Endometrium (tissue), 2 donors: Measurements from ENCODE around the gene FTCDNL1.

Experiments
- FAIRE-seq: peaks from 2 replicates; lab custom pipeline; 2012; peaks lifted over from hg19 to GRCh38; lab: Jason Lieb, UNC
- donor health status: control.
- donor health status: control.

The FTCDNL1 gene

DNA sequence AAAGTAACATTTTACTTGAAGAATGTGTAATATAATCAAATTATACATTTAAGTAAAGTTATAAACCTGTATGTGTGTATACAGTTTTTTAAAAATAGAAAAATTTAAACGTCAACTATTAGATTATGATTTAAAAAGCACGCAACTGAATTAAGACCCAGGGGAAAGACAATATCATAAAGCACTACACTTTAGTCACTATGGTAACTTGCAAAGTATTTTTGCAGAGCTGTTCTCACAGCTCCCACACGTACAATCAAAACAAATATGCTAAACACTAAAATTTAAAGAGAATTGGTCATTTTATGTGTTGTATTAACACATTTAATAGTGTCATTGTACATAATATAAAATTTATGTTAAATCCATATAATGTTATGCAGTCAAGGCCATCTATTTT is 59.7 kb downstream of the FTCDNL1 start:
- FAIRE-seq = no peak

DNA sequence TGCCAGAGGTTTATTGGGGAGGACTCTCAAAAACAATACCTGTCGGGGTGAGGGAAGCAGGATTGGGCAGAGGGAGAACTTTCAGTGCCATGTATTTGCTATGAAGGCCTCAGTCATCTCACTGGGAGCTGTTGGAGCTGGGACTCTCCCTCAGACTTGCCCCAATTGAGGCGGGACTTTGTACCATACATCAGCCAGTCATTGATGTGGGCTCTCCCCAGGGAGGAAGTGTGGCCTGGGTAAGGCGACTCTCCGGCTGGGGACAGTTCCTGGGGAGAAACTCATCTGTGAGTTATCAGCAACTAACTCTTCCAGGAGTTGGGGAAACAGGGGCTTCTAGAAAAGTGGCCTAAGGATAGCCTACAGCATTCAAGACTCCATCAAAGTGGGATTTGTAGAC is 66.5 kb downstream of the FTCDNL1 start:
- FAIRE-seq = no peak

DNA sequence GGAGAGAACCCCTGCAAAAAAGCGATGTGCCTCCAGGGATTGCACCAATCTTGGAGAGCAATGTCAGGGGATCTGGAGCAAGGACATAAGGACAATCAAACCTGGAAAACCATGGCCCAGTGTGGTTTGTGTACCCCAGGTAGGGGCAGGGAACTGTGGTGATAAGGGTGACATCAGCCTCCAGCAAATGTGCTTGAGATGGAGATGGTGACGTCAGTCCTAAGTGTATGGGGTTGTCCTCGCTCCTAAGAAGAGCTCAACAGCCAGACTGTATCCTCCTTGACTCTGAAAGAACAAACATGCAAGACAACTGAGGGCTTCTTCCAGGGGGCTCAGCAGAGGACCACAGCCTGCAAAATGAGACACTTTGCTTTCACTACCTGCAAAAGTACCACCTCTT is 71.4 kb downstream of the FTCDNL1 start:
- no peak for FAIRE-seq

DNA sequence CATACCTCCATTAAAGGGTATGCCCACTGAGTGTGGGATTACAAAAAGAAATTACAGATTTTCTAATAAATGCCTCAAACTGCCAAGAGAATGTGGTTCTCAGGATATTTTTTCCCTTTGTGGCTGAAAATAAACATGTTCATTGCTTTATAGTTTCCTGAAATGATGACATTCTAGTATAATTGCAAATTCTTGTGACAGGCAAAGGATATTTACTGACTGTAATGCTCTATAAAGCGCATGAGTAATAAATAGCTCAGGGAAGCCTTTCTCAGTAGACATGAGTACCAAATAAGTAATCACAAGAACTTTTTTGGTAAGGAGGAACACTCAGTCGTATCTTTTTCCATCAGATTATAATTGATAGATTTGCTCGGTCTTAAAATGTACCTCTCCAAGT is 72.3 kb downstream of the FTCDNL1 start:
- no peak for FAIRE-seq

DNA sequence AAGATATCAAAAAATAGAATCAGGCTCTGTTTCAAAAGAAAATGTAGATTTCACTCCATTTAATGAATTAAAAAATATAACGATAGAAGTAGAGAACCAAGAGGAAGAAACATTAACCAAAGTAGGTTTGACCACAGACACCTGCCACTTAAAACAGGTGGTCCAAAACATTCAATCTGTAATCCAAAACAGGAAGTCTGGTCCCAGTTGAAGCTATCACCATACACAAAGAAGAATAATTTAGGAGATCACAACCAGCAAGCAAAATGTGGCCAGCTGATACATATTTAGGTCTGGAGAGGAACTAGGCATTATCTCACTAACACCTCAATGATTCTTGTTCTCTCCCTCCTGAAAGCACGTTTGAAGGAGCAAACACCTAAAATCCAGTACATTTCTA is 73.1 kb downstream of the FTCDNL1 start:
- FAIRE-seq = no peak

DNA sequence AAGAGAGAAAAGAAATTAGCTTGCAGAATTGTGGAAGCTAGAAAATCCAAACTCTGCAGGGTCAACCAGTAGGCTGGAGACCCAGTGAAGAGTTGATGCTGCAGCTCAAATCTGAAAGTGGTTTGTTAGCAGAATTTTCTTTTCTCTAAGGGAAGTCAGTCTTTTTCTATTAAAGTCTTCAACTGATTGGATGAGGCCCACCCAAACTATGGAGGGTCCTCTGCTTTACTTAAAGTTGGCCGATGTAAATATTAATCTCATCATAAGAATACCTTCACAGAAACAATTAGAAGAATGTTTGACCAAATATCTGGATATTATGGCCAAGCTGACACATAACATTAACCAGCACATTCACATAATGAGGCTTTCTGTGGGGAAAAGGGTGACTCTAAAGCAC is 73.7 kb downstream of the FTCDNL1 start:
- no peak for FAIRE-seq

DNA sequence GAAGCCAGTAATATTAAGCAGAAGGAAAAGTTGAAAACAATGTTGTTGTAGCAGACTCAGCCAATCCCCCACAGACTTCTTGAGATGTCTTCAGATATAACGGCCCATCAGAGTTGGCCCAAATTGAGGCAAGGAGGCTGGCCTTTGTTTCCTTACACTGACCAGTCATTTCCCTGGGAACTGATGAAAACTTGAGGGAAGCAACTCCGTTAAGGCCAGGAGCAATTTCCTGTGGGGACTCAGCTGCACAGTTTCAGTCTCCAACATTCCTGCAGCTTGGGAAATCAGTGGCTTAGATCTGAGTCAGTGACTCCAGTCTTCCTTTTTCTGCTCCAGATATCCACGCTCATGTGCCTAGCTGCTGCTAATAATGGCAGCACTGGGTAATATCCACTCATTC is 75.7 kb downstream of the FTCDNL1 start:
- FAIRE-seq = no peak

DNA sequence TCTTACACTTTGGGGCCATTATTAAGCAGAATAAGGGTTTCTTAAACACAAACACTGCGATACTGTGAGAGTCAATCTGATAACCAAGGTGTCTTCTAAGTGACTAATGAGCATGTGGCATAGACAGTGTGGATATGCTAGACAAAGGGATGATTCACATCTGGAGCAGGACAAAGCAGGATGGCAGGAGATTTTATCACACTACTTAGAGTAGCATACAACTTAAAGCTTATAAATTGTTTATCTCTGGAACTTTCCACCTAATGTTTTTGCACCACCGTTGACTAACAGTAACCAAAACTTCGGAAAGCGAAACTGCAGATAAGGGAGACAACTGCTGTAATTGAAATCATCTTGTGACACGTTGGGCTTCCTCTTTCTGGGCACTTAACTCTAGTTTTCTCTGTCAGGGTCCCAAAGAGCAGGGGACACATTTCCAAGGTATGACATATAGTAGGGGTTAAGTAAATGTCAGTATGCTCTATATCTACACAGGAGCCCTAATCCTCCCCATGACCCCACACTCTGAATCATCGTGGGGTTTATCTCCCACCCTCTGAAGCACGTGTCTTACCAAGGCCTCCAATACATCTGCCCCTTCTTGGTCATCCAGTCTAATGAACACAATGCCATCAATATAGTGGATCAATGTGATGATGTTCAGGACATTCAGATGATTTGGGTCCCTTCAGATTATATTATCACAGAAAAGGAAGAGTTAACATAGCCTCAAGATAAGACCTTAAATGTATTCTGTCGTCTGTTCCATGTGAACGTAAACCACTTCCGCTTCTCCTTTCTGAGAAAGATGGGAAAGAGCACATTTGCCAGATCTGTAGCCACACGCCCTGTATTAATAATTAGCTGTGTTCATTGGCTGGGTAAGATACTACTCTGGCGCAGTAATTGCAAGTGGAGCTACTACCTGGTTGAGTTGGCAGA is 78.7 kb downstream of the FTCDNL1 start:
- no peak for FAIRE-seq

DNA sequence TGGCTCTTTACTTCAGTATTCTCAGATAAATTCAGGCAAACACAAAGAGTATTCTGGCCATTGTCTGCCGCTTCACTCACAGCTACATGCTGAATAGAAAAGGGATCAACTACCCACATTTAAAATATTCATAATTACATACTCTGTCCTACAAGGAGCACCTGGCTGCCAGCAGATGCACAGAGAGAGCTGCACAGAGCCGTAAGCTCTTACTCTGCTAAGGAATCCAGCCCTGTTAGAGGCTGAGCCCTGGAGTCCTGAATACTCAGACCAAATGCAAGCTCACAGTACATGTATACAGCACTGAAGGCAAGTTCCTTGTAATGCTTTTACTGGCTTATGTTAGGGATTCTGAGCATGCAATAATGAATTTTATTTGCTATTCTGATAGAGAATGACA is 80.3 kb downstream of the FTCDNL1 start:
- no peak for FAIRE-seq

DNA sequence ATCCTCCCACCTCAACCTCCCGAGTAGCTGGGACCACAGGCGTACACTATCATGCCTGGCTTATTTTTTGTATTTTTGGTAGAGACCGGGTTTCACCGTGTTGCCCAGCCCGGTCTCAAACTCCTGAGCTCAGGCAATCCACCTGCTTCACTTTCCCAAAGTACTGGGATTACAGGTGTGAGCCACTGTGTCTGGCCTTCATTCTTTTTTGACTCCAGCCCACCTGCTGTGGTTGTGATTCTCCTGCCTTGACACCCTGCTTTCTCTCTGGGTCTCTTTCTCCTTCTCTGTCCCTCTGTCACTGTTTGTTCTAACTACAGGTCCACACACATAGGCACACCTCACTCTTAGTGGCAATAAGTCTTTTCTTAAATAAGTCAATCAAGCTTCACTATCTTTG is 85.3 kb downstream of the FTCDNL1 start:
- no peak for FAIRE-seq

DNA sequence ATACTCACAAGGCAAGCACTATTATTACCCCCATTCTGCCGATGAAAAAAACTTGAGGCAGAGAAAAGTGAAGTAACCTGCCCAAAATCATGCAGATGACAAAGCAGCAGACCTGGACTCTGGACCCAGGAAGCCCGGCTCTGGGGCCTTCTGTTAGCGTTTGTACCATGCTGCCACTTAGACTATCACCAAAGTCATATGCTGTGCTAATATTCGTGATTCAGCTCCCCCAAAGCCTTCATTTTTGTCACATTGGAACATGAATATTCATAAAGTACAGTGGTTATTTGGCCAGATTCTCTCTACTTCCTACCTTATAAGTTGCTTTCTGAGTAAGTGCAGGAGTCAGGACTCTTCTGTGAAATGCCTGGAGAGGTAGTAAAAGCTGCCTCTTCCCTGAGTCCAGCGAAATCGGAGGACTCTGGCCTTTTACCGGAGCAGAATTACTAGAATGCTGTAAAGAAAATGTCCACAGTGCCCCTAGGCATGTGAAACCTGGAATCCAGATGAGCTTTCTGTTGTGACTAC is 86.7 kb downstream of the FTCDNL1 start:
- no peak for FAIRE-seq

DNA sequence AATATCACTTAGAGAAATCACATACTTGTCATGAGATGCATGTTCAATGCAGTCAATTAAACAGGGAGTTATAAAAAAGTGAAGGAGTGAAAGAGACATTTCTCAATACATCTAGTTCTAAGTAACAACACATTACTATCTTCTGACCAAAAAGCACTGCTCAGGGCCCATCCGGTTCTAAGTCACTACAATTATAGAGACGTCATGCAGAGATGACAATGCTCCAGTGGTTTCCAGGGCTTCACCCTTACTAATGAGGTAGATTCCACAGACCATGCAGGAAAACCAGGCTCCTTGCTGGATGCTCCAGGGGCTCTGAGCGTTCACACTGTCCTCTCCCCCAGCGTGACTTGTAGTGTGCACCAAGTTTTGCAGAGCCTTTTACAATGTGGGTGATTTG is 88.0 kb downstream of the FTCDNL1 start:
- FAIRE-seq = no peak

DNA sequence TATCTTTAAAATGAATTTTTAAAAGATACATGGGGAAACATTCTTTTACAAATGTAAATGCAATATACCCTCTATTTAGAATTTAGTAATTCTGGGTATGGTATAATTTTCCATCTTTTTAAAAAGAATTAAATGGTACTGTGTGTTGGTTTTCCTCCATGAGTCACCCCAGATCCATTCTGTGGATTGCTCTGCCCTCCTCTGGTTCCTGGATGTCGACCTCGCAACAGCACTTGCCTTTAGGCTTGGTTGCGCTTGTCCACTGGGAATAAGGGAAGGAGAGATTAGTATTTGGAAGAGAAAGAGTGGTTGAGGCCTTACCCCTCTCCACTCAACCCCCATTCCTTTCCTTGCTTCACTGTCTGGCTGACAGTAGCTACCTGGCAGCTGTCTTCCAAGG is 90.4 kb downstream of the FTCDNL1 start:
- FAIRE-seq = no peak

DNA sequence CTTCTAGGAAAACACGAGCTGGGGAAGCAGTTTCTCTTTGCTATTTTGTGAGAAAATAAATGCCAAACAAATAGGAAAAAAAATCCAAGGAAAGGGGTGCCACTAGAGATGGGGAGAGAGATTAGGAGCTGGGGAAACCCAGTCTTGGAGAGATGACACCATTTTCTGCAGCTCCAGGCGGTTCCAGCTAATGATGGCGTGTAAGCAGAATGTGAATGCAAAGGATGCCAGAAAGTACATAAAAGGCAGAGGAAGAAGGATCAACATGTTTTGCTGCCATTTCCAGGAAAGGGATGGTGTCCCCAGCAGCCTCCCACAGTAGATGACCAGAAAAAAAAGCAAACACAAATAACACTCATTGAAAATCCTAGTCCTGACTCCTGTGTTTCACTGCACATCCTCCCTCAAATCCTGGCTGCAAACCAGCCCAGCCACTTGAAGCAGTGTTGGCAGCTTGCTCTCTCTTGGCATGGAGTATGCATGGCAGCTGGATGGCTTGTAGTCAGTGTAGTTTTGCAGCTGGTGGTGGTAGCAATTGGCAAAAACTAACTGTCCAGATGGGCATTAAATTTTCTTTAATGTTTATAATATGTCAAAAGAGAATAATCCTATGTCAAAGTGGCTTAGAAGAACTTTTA is 93.6 kb downstream of the FTCDNL1 start:
- no peak for FAIRE-seq

DNA sequence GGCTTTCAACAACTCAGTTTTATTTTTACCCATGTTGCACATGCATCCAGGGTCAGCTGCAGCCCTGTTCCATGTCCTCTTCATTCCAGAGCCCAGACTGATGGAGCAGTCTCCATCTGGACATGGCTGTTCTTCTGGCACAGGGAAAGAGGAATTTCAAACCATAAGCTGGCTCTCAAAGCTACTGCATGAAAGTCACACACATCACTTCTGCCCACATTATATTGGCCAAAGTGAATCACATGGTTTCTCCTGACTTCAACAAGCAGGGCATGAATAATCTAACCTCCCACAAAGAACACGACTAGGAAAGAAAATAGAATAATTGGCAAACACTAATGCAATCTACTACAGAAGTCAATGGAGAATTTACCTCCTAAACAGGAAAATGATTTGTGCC is 94.2 kb downstream of the FTCDNL1 start:
- FAIRE-seq = no peak

DNA sequence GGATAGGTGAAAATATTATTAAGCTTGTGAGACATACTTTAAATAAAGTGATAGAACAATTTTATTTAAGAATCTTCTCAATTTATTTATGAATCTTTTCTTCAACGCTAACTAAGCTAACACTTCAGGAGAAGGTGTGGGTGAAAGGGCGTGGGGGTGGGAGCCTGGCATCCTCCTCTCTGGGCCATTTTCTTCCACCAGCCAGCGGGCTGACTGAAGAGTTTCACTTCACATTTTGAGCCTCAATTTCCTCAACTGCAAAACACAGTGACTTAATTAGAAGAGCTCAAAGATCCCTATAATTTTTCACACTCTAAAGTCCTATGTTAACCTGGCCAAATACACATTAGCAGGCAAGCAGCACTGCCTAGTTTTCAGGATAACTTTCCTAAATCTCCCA is 94.8 kb downstream of the FTCDNL1 start:
- FAIRE-seq = no peak

DNA sequence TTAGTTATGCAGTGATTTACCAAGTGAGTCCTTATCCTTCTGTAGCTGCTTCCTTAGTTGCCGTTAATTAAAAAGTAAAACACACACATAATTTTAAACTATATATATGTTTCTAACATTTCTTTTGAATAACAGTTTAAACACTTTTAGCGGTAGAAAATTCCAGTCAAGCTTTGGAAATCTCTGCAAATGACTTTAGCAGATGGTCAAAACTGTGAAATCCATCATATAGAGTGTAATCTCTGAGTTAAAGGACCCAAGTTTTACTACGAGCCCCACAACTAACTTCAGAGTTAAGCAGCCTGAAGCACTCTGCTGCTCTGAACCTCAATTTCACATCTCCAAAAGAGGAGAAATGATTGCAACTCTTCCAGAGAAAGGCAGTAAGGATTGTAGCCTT is 96.2 kb downstream of the FTCDNL1 start:
- no peak for FAIRE-seq

DNA sequence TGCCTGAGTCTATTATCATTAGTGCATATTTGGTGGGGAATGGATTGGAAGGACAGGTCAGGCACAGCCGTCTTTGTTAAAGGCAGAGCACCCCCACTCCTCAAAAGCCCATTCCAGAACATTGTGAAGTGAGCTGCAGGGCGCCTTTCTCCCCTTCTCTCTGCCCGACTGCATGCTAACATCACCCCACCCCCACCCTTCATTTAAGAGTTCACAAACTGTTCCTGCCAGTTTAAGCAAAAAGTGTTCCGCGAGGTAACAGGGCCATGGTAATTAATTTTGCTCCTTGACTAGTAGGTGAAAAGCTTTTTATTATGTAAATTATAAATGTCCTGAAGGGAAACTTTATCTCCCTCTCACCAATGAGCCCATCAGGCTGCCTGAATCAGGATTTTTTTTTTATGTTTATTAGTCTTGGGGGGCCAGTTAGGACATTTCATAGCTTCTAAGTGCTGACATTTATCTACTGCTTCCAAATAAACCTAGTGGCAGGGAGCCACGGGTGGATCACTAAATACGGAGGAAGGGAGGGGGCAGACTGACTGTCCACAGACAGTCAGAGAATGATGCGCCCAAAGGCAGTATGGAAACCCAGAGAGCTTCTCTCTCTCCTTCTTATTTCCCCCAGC is 99.4 kb downstream of the FTCDNL1 start:
- FAIRE-seq = no peak

DNA sequence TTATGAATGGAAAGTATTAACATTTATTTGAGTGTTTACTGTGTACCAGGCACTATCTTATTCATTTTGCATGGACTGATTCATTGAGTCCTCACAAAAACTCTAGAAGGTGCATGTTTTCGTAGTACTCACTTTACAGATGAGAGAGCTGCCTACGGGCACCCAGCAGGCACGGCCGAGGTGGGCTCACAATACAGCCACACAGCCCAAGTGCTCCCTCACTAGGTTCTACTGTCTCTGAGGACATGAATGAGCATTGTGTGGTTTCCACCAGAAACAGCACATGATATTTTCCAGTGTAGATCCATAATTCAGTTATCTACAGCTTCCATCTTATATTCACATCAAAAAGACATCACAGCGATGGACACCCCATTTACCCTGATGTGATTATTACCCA is 101.4 kb downstream of the FTCDNL1 start:
- FAIRE-seq = no peak

DNA sequence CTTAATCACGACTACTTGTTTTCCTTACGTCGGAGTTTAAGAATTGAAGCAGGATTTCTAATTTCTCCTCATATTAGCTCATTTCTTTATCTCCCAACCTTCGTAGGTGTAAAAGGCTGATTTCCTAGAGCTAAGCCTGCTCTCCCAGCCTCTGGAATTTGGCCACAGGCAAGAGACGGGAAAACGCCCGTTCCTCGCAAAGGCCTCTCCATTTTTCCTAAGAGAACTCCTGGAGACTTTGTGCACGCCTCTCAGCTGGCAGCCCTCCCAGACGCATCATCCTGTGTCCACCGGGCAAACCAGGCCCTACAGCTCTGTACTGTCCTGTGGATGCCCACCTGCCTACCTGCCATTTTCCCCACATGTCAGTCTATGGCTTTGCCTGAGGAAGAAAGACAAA is 106.3 kb downstream of the FTCDNL1 start:
- no peak for FAIRE-seq

DNA sequence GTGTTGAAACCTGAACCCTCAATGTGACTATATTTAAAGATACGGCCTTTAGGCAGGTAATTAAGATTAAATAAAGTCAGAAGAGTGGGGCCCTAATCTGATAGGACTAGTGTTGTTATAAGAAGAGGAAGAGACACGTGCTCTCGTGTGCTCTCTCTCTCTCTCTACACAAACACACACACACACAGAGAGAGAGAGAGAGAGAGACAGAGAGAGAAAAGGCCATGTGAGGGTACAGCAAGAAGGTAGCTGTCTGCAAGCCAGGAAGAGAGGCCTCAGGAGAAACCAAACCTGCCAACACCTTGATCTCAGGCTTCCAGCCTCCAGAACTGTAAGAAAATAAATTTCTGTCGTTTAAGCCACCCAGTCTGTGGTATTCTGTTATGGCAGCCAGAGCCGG is 106.7 kb downstream of the FTCDNL1 start:
- FAIRE-seq = no peak

DNA sequence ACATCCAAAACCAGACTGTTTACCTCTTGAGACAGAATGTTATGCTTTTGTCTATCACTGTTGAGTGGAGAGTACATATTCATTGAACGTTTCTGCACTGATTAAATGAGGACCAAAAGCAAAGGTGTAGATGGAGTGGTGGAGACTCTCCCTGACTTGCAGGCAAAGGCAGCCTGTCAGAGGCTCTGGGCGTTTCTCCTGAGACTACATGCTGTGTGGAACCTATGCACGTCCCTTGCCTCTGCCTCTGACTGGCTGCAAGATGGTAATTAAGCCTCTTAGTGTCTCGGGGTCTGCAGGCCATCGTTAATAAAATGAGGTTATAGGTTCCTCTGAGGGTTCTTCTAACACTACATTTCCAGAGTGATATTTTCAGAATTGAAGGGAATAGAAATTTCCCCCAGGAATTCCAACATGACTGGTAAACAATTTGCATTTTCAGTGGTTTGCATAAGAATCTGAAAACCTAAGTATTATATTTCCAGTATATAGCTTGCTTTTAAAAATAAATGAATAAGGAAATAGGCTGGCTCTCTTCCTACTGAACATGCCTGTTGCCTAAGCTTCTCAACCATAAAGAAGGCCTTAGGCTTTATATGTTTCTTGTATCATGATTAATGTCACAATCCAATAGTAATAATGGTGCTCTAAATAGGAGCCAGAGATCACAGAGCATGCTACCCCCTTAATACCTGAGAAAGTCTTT is 107.4 kb downstream of the FTCDNL1 start:
- FAIRE-seq = no peak
